HepG2 (cell line): ENCODE measurements around the gene TMEM79. TPM values are rescaled to one million over a fixed set of nuclear protein-coding genes. Genes with fewer than 3 reads are reported as not detected.

Experiments
- ATAC-seq: fragments of 200-7000 bp; cut with Tn5 transposase; 3 replicates; pipeline ENCODE4 v1.9.1; 2020; ENCODE audit warnings: mild to moderate bottlenecking, moderate library complexity
- BruUV-seq: library from RNA; stranded (reverse); fragments of 400-500 nt; replicated peaks from 2 replicates; lab custom pipeline; 2021; lab: Mats Ljungman, UMichigan
- CTCF ChIA-PET: fragments of 300-600 bp; formaldehyde crosslinking; extraction: SDS; loops from one replicate; lab custom pipeline; 2021; ENCODE audit warnings: low total read pairs, inconsistent platforms, low intra/inter-chr PET ratio; lab: Yijun Ruan, JAX
- POLR2A ChIA-PET: fragments of 350-600 bp; sonication (Branson Sonifier 250); formaldehyde crosslinking; loops from one replicate; lab custom pipeline; 2020; ENCODE audit warnings: antibody characterized with exemption, inconsistent platforms; lab: Yijun Ruan, JAX
- DNase-seq: peaks from one replicate; pipeline ENCODE4 v3.0.0-alpha.2; 2015; ENCODE audit warnings: low spot score
- FAIRE-seq: peaks from 3 replicates; lab custom pipeline; 2011; peaks lifted over from hg19 to GRCh38; lab: Jason Lieb, UNC
- H2AFZ ChIP-seq: one replicate; pipeline ENCODE4 v1.6.1; 2011; ENCODE audit warnings: low read length, inconsistent platforms
- H3K27ac ChIP-seq: fragments of 300-600 bp; 3 replicates; pipeline ENCODE4 v1.8.0; 2011; ENCODE audit warnings: mixed run types, mild to moderate bottlenecking, mixed read lengths, low read length, inconsistent platforms; ENCODE audit not compliant: insufficient read depth; ENCODE audit errors: extremely low read length
- H3K27me3 ChIP-seq, 2 experiments: fragments of 200-600 bp in 1 of 2; 2 replicates in 1 of 2; 3 replicates in 1 of 2; pipeline versions ENCODE4 v1.6.0 to v1.8.0; 2011; ENCODE audit warnings: low read length in 2 of 2, mild to moderate bottlenecking in 2 of 2, moderate library complexity in 2 of 2, inconsistent platforms in 1 of 2; ENCODE audit not compliant: insufficient read depth in 2 of 2, control insufficient read depth in 1 of 2
- H3K36me3 ChIP-seq, 2 experiments: fragments of 200-600 bp in 1 of 2; replicated peaks in 1 of 2; 2 replicates in 1 of 2; 3 replicates in 1 of 2; pipeline versions ENCODE4 v1.5.1 to v1.8.0; 2011; ENCODE audit warnings: low read length in 2 of 2, inconsistent platforms in 1 of 2; ENCODE audit not compliant: insufficient read depth in 2 of 2, control insufficient read depth in 1 of 2
- H3K4me1 ChIP-seq: 2 replicates; pipeline ENCODE4 v1.5.1; 2012; ENCODE audit warnings: low read length, inconsistent platforms; ENCODE audit not compliant: insufficient read depth
- H3K4me2 ChIP-seq: 2 replicates; pipeline ENCODE4 v1.6.0; 2011; ENCODE audit warnings: low read depth, low read length, inconsistent platforms
- H3K4me3 ChIP-seq, 3 experiments: fragments of 200-600 bp in 1 of 3; sonication (generic), shearing (Covaris generic) in 1 of 3; replicated peaks in 1 of 3; 2 replicates each; pipeline ENCODE4 v1.5.1; 2011 to 2016; ENCODE audit warnings: low read length in 3 of 3, inconsistent platforms in 2 of 3, low read depth in 2 of 3, mild to moderate bottlenecking in 2 of 3, control low read depth in 1 of 3, mixed read lengths in 1 of 3; ENCODE audit not compliant: insufficient read depth in 1 of 3
- H3K79me2 ChIP-seq: one replicate; pipeline ENCODE4 v1.6.1; 2011; ENCODE audit warnings: low read length, inconsistent platforms; ENCODE audit not compliant: insufficient read depth
- H3K9ac ChIP-seq: 2 replicates; pipeline ENCODE4 v1.6.0; 2011; ENCODE audit warnings: mild to moderate bottlenecking, low read depth, low read length, inconsistent platforms; ENCODE audit not compliant: insufficient read depth
- H3K9me3 ChIP-seq: 2 replicates; pipeline ENCODE4 v1.5.1; 2012; ENCODE audit warnings: mild to moderate bottlenecking, low read length
- H4K20me1 ChIP-seq: 2 replicates; pipeline ENCODE4 v1.6.0; 2011; ENCODE audit warnings: inconsistent platforms, mild to moderate bottlenecking, low read length, moderate library complexity; ENCODE audit not compliant: insufficient read depth
- ADNP ChIP-seq: sonication (generic); formaldehyde crosslinking; IDR thresholded peaks from 2 replicates; pipeline ENCODE4 v1.4.0; 2020; ENCODE audit warnings: missing genetic modification reagents
- CTCF ChIP-seq: sonication (generic); formaldehyde crosslinking; IDR thresholded peaks from 2 replicates; pipeline ENCODE4 v1.5.0; 2020; ENCODE audit warnings: mild to moderate bottlenecking, missing genetic modification reagents, moderate library complexity
- EHMT2 ChIP-seq: fragments of 200-600 bp; sonication (generic); IDR thresholded peaks from 2 replicates; pipeline ENCODE4 v1.7.0; 2017; ENCODE audit warnings: antibody characterized with exemption, low read depth, low read length, borderline replicate concordance
- FOXA3 ChIP-seq: IDR thresholded peaks from 2 replicates; pipeline ENCODE4 v1.6.1; 2016; ENCODE audit warnings: missing genetic modification reagents, missing compliant biosample characterization
- FOXJ3 ChIP-seq: sonication (generic); formaldehyde crosslinking; IDR thresholded peaks from 2 replicates; pipeline ENCODE4 v1.4.0; 2020; ENCODE audit warnings: missing genetic modification reagents, mild to moderate bottlenecking, borderline replicate concordance
- MYPOP ChIP-seq: sonication (generic); formaldehyde crosslinking; IDR thresholded peaks from 2 replicates; pipeline ENCODE4 v1.8.1; 2023; ENCODE audit warnings: mild to moderate bottlenecking, moderate library complexity, missing genetic modification reagents
- NRL ChIP-seq: sonication (generic); formaldehyde crosslinking; IDR thresholded peaks from 2 replicates; pipeline ENCODE4 v1.5.0; 2020; ENCODE audit warnings: missing genetic modification reagents, mild to moderate bottlenecking, moderate library complexity, borderline replicate concordance
- PLSCR1 ChIP-seq: sonication (generic); formaldehyde crosslinking; IDR thresholded peaks from 2 replicates; pipeline ENCODE4 v1.5.0; 2020; ENCODE audit warnings: missing genetic modification reagents, mild to moderate bottlenecking, borderline replicate concordance
- STAG1 ChIP-seq: sonication (generic); formaldehyde crosslinking; IDR thresholded peaks from 2 replicates; pipeline ENCODE4 v1.4.0; 2020; ENCODE audit warnings: missing genetic modification reagents
- ZBTB20 ChIP-seq: sonication (generic); formaldehyde crosslinking; IDR thresholded peaks from 2 replicates; pipeline ENCODE4 v1.8.1; 2023; ENCODE audit warnings: missing genetic modification reagents, low read depth, mild to moderate bottlenecking, borderline replicate concordance
- ZBTB34 ChIP-seq: sonication (generic); formaldehyde crosslinking; IDR thresholded peaks from 2 replicates; pipeline ENCODE4 v1.8.0; 2022; ENCODE audit warnings: mild to moderate bottlenecking, missing genetic modification reagents
- ZNF33B ChIP-seq: sonication (generic); formaldehyde crosslinking; IDR thresholded peaks from 2 replicates; pipeline ENCODE4 v1.5.1; 2020; ENCODE audit warnings: mild to moderate bottlenecking, missing genetic modification reagents
- ZNF879 ChIP-seq: sonication (generic); formaldehyde crosslinking; IDR thresholded peaks from 2 replicates; pipeline ENCODE4 v1.8.1; 2023; ENCODE audit warnings: missing genetic modification reagents
- WGBS: methylation state at CpG from one replicate; pipeline ENCODE4 v1.1.6; 2017; ENCODE audit warnings: low lambda C conversion rate; 5-methylcytosine and 5-hydroxymethylcytosine counted together
- in situ Hi-C: cut with HindIII; loops from 2 replicates; pipeline ENCODE4 v1.10.0; 2017; ENCODE audit warnings: low pct_unique_long_range_greater_than_20kb; ENCODE audit not compliant: extremely low pct_ligation_motif_present
- intact Hi-C: fragments of 100-400 bp; cut with micrococcal nuclease; formaldehyde crosslinking; loops from one replicate; pipeline ENCODE4 v1.10.0; 2022; ENCODE audit not compliant: unreplicated experiment
- polyA plus RNA-seq, 8 experiments: library from polyadenylated mRNA; depleted of rRNA in 3 of 8; stranded (reverse) in 7 of 8; unstranded in 1 of 8; fragments of >200 nt; fragmentation: Illumina TruSeq in 4 of 8; extraction: Trizol in 4 of 8; gene quantifications; 2 replicates each; pipeline versions ENCODE4 v1.2.1 to v1.2.3, GENCODE V29; 2011 to 2016; ENCODE audit warnings: low read depth in 4 of 8, missing spikeins in 1 of 8, mixed read lengths in 1 of 8; ENCODE audit not compliant: insufficient read depth in 1 of 8
- total RNA-seq, 5 experiments: library from RNA; depleted of rRNA; stranded (reverse); fragments of >200 nt; fragmentation: Illumina TruSeq; extraction: Trizol; gene quantifications; 2 replicates each; pipeline ENCODE4 v1.2.3, GENCODE V29; 2016; ENCODE audit warnings: low read depth in 1 of 5

The TMEM79 gene
- total and polyA plus RNA-seq, 2 of the 13 experiments (the other 11 are each of a cell fraction or from before 2014, with no cell fraction given) = 1.2 to 1.9 TPM

- no peak overlapping the region for H3K9ac ChIP-seq
- H3K27me3 ChIP-seq = no peaks in the 10 kb centered on the region; a peak in 1 of 5 replicates
- 95% methylated on average over 3 of the region's 3 CpGs for WGBS
- H2AFZ ChIP-seq = no peak overlapping the region
- ChIA-PET POLR2A (interaction anchor here (0.7 kb wide), 1 partner anchor 35 kb away, joined by 3 read pairs; no protein-coding TSS in a partner anchor), CTCF (interaction anchor here (0.7 kb wide), 1 partner anchor 169 kb away, joined by 3 read pairs; no protein-coding TSS in a partner anchor)
- peaks cover 32 to 79% of the 10 kb centered on the region in 2 experiments for H3K36me3 ChIP-seq
- FAIRE-seq = no peak
- DNase-seq = no peak
- no peak overlapping the region for H3K27ac ChIP-seq
- BruUV-seq = no TSS peak
- H3K9me3 ChIP-seq = no peaks in the 10 kb centered on the region
- no peak overlapping the region for H3K4me3 ChIP-seq
- no peaks in the 10 kb centered on the region for H3K79me2 ChIP-seq
- in situ Hi-C loops (no loop called here), intact Hi-C loops (no loop called here)
- H4K20me1 ChIP-seq = no peaks in the 10 kb centered on the region
- TF ChIP-seq ZNF879 (CRISPR knock-in tag) = no peak
- peak; percentile 40; the same call in 1 of the 2 replicates for TF ChIP-seq STAG1 (CRISPR knock-in tag)
- TF ChIP-seq CTCF (CRISPR knock-in tag) = peak; percentile 40; the same call in 1 of the 2 replicates
- peak; percentile 71 for ATAC-seq
- H3K4me2 ChIP-seq = no peak overlapping the region
- no peaks in the 10 kb centered on the region; the same call in 1 of the 2 replicates for H3K4me1 ChIP-seq
Measured at GRCh38 chr1:156259805-156260204, 24.3 kb upstream of the TMEM79 start.

GRCh38 chr1:156260896-156261295 is 23.2 kb upstream of the TMEM79 start:
- Histone ChIP-seq H3K27ac (no peak overlapping the region), H3K36me3 (peaks cover 37 to 86% of the 10 kb centered on the region in 2 experiments), H2AFZ (no peak overlapping the region), H3K79me2 (no peaks in the 10 kb centered on the region), H3K9ac (no peak overlapping the region), H4K20me1 (no peaks in the 10 kb centered on the region), H3K4me3 (no peak overlapping the region), H3K4me2 (no peak overlapping the region), H3K27me3 (no peaks in the 10 kb centered on the region; a peak in 1 of 5 replicates), H3K4me1 (no peaks in the 10 kb centered on the region; the same call in 1 of the 2 replicates), H3K9me3 (no peaks in the 10 kb centered on the region)
- no TSS peak for BruUV-seq
- intact Hi-C loops = no loop called here
- in situ Hi-C loops = no loop called here
- POLR2A ChIA-PET = no interaction called here
- CTCF ChIA-PET = no interaction called here
- no peak for ATAC-seq
- 96% methylated on average over 2 of the region's 2 CpGs for WGBS
- FAIRE-seq = no peak
- DNase-seq = no peak
- TF ChIP-seq FOXJ3 (CRISPR knock-in tag) = no peak
- TF ChIP-seq ZBTB34 (CRISPR knock-in tag) = no peak
- no peak for TF ChIP-seq NRL (CRISPR knock-in tag)
- no peak for TF ChIP-seq ADNP (CRISPR knock-in tag)
- TF ChIP-seq EHMT2 = no peak
- no peak for TF ChIP-seq PLSCR1 (CRISPR knock-in tag)
- no peak for TF ChIP-seq FOXA3 (CRISPR knock-in tag)
- no peak for TF ChIP-seq ZBTB20 (CRISPR knock-in tag)
- TF ChIP-seq ZNF33B = no peak
- no peak for TF ChIP-seq MYPOP (CRISPR knock-in tag)
